ENCODE data around the gene TRIM29. TPM values are rescaled to one million over a fixed set of nuclear protein-coding genes. Genes with fewer than 3 reads are reported as not detected.
A peak's percentile ranks its signal among the peaks of the same experiment; 100 is the strongest.

TRIM29 gene
- total RNA-seq, 1 experiment from 2014 or later, result 2.8 TPM

DNA sequence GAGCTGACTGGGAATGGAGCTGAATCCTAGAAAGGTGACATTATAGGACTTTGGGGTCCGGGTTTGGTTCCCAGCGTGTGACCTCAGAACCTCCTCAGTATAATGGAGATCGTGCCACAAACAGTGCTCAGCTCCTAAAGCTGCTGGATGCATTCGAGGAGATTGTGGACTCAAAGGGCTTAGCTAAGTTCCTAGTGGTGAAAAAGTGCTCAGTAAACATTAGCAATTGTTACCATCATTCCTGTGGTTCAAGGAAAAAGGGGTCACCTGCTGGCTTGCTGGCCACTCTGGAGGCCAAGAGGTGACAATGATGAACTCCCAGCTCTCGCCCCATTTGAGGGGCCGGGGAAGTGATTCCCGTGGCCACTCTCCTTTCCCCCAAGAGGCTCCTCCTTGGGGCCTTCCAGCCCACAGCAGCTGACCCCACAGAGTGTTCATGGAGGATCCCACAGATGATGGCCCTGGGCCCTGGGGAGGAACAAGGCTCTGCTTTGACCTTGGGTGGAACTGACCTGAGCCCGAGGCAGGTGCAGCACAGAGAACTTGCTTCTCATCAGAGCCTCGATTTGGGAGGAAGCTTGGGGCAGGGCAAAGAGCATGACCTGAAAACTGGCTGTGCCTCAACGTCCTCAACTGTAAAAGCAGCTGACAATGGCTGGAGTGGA lies 40.1 kb downstream of the TRIM29 start:
- DNase-seq (ENCODE audit: low spot score), result no peak

DNA sequence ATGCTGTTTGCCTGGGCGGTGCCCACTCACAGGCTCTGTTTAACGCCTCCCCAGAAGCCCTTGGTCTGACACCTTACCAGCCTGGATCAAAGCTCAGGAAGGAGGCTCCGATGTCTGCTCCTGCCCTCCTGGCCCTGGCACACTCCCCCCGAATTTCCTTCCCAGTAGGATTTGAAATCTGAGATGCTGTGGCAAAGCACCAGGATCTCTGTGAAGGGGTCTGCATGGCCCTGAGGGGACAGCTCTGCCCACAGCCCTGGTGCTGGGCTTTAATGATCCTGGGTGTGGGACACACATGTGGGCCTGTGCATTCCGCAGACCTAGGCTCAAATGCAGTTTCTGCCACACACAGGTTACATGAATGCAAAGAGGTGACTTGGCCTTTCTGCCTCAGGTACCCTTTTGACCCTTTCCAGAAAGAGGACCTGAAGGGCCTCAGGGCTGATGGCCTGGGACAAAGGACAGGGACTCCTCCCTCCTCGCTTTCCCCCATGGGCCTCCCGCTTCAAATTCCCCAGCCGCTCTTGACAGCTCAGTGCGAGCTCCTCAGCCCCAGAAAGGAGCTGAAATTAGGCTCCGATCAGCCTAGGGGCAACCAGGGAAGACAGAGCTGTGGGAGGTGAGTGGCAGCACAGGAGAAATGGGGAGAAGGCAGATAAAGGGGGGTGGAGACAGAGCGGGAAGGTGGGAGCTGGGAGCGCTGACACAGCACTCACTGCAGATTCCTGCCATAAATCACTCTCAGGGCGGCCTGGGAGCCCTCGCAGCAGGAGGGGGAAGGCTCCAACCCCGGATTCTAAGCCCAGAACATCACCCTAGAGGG lies 41.3 kb downstream of the TRIM29 start:
- no peak for DNase-seq (ENCODE audit: low spot score)

DNA sequence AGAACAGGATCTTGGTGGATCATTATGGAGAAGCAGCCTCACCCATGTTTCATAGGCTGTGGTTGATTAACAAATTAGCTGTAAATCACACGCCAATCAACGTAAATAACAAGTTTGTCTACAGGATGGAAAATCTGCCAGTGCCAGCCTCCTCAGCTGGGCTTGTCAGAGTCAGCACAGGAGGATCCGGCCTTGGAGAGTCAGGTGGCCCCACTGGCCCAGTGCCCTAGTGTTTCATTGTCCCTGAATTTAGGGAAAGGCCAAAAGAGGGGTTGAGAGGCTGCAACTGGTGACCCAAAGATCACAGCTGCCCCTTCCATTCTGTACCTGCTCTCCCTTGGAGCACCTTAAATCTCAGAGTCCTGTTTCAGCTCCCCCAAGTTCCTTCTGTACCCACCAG lies 42.4 kb downstream of the TRIM29 start:
- DNase-seq (ENCODE audit: low spot score), result no peak

DNA sequence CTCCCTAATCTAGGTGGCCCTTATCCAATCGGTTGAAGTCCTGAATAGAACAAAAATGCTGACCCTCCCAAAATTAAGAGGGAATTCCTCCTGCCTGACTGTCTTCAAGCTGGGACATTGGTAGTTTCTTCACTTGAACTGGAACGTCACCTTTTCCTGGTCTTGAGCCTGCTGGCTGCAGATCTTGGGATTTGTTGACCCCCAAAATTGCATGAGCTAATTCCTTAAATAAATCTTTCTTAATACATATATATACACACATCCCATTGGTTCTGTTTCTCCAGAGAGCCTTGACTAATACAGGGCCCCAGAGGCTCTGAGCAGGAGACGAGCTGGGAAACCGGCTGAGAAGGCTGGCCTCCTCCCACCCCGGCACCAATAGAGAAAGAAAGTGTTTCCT lies 46.2 kb downstream of the TRIM29 start:
- DNase-seq (ENCODE audit: low spot score), result no peak

DNA sequence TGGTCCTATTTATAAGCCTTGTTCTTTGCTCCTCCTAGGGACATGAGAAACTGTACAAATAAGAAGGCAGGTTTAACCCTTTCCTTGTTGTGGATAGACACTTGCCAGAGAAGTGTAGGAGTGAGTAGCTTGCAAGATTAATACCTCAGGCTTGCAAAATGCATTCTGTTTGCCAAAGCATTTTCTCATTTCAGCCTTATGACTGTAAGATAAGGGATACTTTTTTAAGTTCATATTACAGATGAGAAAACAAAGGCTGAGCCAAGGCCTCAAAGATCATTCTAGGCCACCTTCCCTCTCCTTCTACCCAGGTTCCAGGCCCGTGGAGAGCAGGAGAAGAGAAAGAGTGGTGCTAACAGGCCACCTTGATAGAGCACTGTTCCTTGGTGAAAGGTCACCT lies 46.8 kb downstream of the TRIM29 start:
- DNase-seq (ENCODE audit: low spot score), result no peak

DNA sequence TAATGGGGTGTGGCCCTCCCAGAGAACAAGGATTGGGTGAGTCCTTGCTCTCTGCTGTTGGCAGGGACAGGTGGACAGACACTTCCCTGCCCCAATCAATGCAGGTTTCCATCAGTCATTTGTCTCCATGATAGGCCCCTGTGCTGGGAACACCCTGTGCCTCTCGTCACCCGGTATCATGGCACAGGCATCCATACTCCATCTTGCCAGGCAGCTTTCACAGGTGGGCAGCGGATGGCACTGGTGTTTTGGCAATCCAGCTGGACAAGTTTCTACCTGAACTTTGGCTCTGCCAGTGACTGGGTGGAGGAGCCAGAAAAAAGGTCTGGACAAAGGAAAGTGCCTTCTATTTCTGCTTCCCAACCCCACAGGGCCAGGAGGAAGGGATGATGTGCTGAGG lies 47.5 kb downstream of the TRIM29 start:
- DNase-seq (ENCODE audit: low spot score), result no peak

DNA sequence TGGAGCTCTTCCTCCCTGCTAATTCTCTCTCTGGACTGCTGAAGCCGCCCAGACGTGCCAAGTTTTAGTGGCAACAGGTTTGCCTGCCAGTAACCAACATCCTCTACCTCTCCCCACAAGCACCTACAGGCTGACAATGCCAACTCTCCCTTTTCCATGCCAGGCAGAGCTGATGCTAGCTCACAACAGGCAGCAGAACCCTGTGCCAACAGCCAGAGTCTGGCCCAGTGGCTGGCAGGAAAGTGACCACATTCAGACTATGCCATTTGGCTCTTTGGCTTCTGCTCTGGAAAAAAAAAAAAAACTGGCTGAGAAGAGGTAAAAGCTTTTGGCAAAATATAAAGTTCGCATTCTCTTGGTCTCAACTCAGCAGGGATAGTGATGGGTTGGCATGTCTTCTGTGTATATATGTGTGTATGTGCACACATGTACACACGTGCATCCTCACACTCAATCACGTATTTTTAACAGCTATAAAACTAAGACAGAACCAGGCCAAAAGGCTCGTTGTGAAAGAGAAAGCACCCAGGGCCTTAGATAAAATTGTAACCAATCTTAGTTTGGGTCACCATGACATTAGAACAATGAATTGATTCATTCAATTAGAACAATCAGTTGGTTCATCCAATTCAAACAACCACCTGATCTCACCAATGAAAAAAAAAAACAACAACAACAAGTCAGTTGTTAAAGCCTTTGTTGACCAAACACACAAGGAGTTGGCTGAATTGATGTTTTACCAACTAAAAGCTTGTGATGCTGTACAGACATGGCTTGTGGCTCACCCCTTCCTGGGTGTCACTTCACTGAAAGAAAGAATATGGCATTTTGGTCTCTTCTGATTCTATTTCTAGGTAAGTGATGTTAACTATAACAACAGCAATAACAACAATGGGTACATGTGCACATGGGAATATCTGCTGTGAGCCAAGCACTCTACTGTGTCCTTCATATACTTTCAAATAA lies 48.6 kb downstream of the TRIM29 start:
- no peak for DNase-seq (ENCODE audit: low spot score)

DNA sequence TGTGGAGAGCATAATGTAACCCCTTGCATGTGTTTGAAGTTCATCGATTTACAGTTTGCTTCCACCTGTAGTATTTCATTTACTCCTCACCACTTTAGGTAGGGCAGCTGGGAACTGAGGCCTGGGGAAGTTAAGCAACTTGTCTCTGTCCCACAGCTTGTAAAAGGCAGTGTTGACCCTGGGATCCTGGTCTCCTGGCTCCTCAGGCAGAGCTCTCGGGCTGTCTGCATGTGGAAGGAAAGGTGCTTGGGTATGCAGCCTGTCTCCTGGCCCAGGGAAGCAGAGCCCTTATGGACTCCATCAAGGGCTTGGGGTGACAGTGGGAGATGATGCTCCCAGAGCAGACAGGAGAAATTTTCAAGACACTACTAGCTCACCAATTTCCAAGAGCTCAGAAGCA lies 49.9 kb downstream of the TRIM29 start:
- DNase-seq (ENCODE audit: low spot score), result no peak

DNA sequence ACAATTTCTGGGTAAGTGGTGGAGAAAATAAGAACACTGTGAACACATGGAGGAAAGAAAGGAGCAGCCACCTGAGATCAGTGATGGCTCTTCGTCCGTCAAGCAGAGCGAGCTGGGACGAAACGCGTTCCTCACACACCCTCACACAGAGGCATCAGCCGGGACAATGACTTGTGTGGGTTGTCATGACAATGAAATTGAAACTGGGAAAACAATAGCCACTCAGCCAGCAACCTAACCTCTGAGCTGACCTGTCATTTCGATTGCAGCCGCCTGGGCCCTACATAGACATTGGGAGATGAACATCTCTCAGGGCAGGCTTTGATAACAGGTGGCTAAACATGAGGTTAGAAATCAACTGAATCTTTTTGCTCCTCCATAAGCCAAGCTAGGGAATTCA lies 51.3 kb downstream of the TRIM29 start:
- no peak for DNase-seq (ENCODE audit: low spot score)

DNA sequence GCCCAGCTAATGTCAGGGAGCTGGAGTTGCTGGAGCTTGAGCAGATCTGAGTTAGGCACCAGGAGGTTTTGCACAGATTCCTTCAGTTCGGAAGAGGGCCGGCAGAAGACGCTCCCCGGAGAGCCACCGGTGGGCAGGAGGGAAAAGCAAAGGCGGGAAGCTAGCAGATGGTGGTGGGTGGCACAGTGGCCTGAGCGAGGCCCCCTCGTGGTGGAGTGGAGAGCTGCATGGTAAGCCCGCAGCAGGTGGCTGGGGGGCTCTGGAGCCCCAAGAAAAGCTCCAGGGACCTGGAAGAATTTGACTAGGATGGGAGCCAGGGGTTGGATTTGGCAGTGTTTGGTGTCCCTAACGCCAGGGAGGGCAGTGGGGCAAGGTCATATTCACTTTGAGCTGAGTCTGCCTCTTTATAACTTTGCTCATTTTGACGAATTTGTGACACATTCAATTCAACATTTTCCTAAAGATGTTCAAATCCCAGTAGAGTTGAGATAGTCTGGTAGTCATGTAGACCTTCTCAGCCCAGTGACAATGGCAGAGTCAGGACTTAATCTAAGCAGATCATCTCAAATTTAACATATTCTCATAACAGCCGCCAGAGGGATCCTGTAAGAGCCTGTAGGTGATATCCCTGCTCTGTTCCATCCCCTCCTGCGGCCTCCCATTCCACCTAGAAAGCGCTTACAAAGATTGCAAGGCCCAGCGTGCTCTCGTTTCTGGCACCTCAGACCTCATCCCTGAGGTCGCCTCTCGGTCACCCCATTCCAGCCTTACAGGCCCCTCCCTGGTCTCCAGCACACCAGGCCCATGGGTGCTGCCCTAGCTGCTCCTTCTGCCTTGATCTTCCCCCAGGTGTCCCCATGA lies 57.9 kb downstream of the TRIM29 start:
- DNase-seq (ENCODE audit: low spot score), result no peak

DNA sequence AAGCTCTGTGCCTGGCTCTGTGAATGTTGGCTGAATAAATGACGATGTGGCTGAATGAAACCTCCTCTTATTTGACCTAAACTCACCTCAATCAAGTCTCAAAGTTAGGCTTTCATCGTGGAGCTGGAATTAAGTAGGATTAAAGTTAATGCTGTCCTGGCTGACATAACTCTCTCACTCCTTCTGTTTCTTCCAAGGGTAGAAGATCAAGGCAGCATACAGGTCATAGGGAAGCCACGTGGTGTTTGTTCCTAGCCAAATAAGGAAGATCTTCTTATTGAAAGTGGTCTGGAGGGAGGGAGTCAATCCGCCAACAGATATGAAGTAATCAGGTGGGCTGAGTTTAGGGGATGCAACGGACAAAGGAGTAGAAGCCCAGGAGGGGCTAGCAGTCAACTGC lies 59.5 kb downstream of the TRIM29 start:
- DNase-seq (ENCODE audit: low spot score), result no peak

DNA sequence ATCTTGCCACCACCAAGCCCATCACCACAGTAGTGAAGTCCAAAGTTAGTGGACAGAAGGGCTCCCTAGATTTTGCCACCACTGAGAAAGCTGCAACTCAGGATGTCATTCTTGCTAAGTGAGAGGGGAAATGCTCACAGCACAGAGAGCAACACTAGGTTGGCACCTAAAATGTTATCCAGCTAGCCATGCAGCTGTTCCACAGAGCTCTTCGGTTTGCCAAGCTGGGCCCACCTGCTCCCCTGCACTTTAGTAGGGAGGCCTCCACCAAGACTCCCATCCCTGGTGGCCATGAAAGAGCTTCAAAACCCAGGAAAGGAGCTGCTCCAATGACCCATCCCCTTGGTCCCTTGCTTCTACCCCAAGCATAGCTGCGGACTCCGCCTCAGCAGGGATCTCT lies 63.8 kb downstream of the TRIM29 start:
- no peak for DNase-seq (ENCODE audit: low spot score)

DNA sequence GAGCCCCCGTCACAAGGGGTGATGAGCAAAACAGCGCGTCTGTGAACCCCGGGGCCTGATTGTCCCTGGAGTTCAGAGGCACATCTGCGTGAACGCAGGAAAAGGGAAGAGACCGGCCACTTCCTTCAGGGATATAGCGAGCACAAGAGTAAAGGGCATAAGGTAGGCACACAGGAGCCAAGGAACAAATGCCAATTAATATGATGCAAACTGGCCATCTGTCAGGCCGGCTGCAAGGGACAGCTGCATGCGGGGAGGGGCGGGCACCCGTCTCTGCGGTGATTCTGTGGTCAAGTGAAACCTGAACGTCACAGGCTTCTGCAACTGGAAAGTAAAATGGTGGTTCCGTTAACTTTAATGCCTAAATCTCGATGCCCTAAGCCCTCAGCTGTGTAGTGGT lies 64.7 kb downstream of the TRIM29 start:
- no peak for DNase-seq (ENCODE audit: low spot score)

DNA sequence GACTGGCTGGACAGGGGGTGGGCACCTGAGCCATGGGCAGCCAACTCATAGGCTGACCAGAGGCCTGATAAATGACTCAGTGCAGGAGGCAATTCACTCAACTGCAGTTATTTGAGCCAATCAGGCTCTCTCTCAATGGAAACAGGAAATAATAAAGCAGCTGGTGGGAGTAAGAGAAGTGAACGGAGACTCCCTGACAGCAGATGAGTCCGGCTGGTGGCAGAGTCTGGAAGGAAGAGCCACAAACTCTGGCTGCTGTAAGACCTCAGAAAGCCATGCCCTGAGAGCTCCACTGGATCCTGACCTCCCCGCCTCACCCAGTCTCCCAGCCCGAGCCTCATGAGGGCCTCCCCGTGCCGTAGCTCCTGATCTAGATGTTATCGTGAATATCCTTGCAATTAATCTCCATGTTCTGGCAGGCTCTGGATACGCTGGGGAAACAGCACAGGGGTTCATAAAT lies 69.8 kb downstream of the TRIM29 start:
- DNase-seq (ENCODE audit: low spot score), result peak; percentile 62

DNA sequence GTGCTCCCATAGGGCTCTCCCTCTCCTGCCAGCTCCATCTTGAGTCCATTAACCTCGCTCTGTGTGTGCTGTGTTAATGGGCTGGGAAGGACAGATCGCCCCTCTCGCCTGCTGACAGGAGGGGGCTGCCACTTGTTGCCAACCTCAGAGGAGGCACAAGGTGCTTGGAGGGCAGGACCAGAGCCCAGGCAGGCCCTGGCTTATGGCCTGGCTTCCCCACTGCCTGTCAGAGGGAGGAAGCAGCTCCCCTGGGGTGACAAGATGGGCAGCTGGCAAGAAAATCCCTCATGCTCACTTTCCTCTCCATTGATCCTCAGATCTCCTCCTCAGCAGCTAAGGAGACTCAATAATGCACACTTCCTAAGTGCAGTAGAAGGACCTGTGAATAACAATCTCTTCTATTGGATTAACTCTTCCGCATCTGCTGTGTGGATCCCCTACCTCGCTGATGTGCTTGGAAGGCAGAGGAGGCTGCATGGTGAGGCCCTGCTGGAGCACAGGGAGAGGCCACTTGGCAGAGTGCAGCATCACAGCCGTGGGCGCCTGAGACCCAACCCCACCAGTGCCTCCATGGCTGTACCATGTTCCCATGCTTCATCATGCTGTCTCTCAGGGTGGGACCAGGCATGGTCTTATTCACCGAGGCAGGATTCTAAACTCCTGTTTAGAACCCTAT lies 70.3 kb downstream of the TRIM29 start:
- no peak for DNase-seq (ENCODE audit: low spot score)

DNA sequence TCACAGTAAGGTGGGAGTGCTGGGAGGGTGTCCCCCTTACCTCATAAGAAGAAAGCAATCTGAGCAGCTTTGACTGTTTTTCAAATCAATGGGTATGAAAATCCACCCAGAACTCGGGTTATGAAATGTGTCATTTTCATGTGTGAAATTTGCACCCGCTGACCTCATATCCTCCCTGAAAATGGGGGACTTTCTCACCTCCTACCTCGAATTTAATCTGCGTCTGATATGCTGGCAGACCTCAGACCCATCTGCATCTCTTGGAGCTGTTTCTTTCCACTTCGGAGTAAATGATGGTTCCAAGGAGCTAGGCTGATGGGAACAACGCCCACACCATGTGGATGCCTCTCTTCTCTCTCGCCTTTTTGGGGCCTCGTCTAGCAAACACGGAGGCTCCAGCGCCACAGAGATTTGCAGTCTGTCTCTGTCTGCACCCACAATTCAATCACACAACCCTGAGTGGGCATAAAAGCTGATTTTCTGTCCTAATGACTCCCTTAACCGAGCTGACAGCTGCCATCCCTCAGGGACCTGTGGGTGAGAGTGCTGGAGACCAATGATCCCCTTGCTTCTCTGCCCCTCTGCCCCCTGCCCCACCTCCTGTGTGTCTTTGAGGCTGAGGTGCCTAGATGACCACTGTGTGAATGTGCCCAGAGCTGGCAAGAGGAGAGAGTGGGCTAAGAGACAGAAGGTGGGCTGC lies 71.0 kb downstream of the TRIM29 start:
- no peak for DNase-seq (ENCODE audit: low spot score)

DNA sequence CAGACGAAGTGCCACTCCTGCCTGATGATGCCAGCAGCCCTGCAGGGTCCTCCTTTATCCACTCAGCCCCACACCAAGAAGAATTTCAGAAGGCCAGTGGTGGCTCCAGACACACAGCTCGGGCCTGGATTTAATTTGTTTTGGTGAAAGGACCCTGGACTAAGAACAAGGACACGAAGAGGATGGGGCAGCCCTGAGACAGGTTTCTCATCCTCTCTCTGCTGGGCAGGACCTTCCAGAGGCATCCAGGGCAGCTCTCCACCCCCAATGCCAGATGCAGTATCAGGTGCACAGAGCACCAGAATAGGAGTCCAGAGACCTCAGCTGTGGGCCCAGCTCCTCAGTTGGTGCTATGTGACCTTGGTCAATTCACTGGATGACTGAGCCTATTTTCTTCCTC lies 72.0 kb downstream of the TRIM29 start:
- no peak for DNase-seq (ENCODE audit: low spot score)

DNA sequence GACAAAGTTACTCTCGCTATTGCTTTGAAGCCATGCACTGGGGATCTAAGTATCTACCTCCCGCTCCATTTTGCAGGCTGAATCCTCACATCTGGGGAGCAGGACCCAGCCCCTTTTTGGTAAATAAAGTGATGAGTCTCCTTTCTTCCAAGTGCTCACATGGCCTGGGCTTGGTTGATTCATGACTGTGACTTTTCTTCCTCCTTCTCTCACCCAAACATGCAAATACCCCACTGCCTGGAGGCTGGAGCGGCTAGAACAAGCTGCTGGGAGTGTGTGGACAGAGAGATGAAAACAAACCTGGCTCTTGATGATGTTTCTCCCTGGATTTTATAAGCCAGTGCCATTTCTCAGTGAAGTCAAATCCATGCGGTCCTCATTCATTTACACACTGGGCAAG lies 72.7 kb downstream of the TRIM29 start:
- no peak for DNase-seq (ENCODE audit: low spot score)

DNA sequence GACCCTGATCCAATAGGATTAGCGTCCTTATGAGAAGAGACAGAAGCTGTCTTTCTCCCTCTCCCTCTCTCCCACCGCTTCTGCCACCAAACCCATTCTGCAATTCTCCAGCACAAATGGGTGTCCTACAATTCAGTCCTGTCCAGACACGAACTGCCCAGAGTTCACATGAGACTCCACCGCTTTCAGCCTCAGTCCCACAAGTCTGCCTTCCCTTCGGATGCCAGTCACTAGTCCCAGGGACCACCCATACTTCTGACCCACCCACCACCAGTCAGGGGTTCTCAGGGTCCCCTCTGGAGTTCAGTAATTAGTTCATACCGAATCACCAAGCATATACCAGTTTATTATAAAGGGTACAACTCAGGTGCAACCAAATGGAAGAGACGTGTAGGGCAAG lies 73.6 kb downstream of the TRIM29 start:
- DNase-seq (ENCODE audit: low spot score), result no peak

DNA sequence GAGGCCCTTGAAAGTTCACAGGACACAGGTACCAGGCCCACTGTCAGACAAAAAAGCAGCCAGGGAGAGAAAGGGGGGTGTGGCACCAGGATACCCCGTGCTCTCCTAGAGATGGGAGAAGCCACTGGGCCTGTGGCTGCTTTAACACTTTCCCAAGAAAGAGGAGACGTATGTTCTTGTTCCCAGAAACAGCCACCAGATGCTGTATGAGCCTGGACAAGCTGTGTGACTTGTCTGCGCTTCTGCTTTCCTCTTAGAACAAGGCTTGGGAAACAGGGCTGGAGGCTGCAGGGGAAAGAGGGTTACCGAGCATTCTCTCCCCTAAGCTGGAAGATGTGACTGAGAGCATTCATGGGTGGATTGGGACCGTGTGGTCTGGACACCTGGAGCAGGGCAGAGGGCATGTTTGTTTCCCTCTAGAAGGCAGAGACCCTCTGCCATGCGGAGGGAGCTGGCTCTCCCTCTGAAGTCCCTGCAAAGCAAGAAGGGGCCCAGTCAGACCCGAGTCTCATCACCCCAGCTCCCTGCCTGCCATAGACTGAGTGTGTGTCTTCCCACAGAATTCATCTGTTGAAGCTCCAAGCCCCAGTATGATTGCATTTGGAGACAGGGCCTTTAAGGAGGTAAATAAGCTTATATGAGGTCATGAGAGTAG lies 74.1 kb downstream of the TRIM29 start:
- no peak for DNase-seq (ENCODE audit: low spot score)

All from H4 (cell line).